HG03354 (cell line): ENCODE results near the gene C2.
A peak's percentile ranks its signal among the peaks of the same experiment; 100 is the strongest.

Experiments used
- ATAC-seq: cut with Tn5 transposase; IDR thresholded peaks from one replicate; pipeline ENCODE4 v1.9.1; 2021; ENCODE audit warnings: mild to moderate bottlenecking; ENCODE audit not compliant: unreplicated experiment, poor library complexity, severe bottlenecking

The C2 gene

GRCh38 chr6:31948753-31949413, 21.4 kb downstream of the C2 start:
- no peak for ATAC-seq

- no peak for ATAC-seq
Observed at GRCh38 chr6:31949926-31950548, 22.5 kb downstream of the C2 start.

- no peak for ATAC-seq
Observed at GRCh38 chr6:31952140-31952805, 24.8 kb downstream of the C2 start.

- ATAC-seq = no peak
Observed at GRCh38 chr6:31952890-31953289, 25.4 kb downstream of the C2 start.

- no peak for ATAC-seq
Observed at GRCh38 chr6:31954511-31954910, 27.0 kb downstream of the C2 start.

GRCh38 chr6:31956796-31957195, 29.3 kb downstream of the C2 start:
- no peak for ATAC-seq

GRCh38 chr6:31958412-31958740, 30.9 kb downstream of the C2 start:
- ATAC-seq = peak; percentile 11

GRCh38 chr6:31958741-31959739, 31.5 kb downstream of the C2 start, which contains the start of the genes NELFE and SKIC2:
NELFE (minus strand) TSS chr6:31958971; CDS start chr6:31958446, 525 bp downstream.
SKIC2 (plus strand) TSS chr6:31959175; CDS start chr6:31959193, 18 bp downstream.
- ATAC-seq = peak; percentile 98

- ATAC-seq = no peak
Observed at GRCh38 chr6:31961616-31962015, 34.1 kb downstream of the C2 start.

GRCh38 chr6:31963921-31964320, 36.4 kb downstream of the C2 start:
- ATAC-seq = no peak

GRCh38 chr6:31965700-31966099, 38.2 kb downstream of the C2 start:
- ATAC-seq = no peak

- no peak for ATAC-seq
Observed at GRCh38 chr6:31966506-31966905, 39.0 kb downstream of the C2 start.

- ATAC-seq = no peak
Observed at GRCh38 chr6:31966997-31967925, 39.7 kb downstream of the C2 start.

GRCh38 chr6:31967926-31968320, 40.4 kb downstream of the C2 start:
- no peak for ATAC-seq

GRCh38 chr6:31968326-31968725, 40.8 kb downstream of the C2 start:
- ATAC-seq = no peak

- ATAC-seq = no peak
Observed at GRCh38 chr6:31968791-31969711, 41.5 kb downstream of the C2 start.

- ATAC-seq = no peak
Observed at GRCh38 chr6:31969712-31970603, 42.4 kb downstream of the C2 start.
